Measurements from ENCODE around the gene C16orf96. TPM values are rescaled to one million over a fixed set of nuclear protein-coding genes. Genes with fewer than 3 reads are reported as not detected.

C16orf96 gene
- total and polyA plus RNA-seq, 4 experiments from 2014 or later: 0.29 to 0.33 TPM; not detected in 2

- intact Hi-C loops (cut with micrococcal nuclease): no loop called here
- peak overlapping the region in 1 of 2 donors; percentile 11 for H3K4me3 ChIP-seq (ENCODE audit: low read length in 2 of 2)
These were observed 40.4 kb upstream of the C16orf96 start for GRCh38 chr16:4515611-4516233.

GRCh38 chr16:4517812-4518680, 38.1 kb upstream of the C16orf96 start:
- no peak overlapping the region for H3K4me3 Mint-ChIP-seq
- H3K36me3 Mint-ChIP-seq: peaks cover 0 to 12% of the 10 kb centered on the region in 2 donors
- no peak for DNase-seq
- Histone ChIP-seq H3K4me1 (ENCODE audit: insufficient read depth, low read length) (peaks cover 39% of the 10 kb centered on the region), H3K4me3 (ENCODE audit: low read length in 2 of 2) (no peak overlapping the region), H3K27ac (ENCODE audit: low read depth, low read length) (no peak overlapping the region), H3K9me3 (ENCODE audit: control insufficient read depth in 1 of 2, low read length in 2 of 2) (no peaks in the 10 kb centered on the region), H3K27me3 (ENCODE audit: insufficient read depth, low read length) (no peaks in the 10 kb centered on the region), H3K36me3 (ENCODE audit: insufficient read depth, low read length) (no peaks in the 10 kb centered on the region)
- H3K27me3 Mint-ChIP-seq: no peaks in the 10 kb centered on the region
- H3K9me3 Mint-ChIP-seq: no peaks in the 10 kb centered on the region
- peak overlapping the region; percentile 26 to 83 (median 70) for H3K27ac Mint-ChIP-seq
- ChIA-PET CTCF (ENCODE audit: partially characterized antibody) (interaction anchor here (0.7 to 2.0 kb wide), 10 partner anchors 10 to 68 kb away, joined by 3 to 6 read pairs (median 4); partner anchors contain the start of gene CDIP1), POLR2A (ENCODE audit: partially characterized antibody) (interaction anchor here (1.7 kb wide), 1 partner anchor 12 kb away, joined by 8 read pairs; no protein-coding TSS in a partner anchor)
- peaks cover 25 to 50% (median 35%) of the 10 kb centered on the region in 4 donors for H3K4me1 Mint-ChIP-seq
- intact Hi-C loops (cut with micrococcal nuclease): no loop called here

More at GRCh38 chr16:4515611-4516233, 40.4 kb upstream of the C16orf96 start:
- Histone ChIP-seq H3K27me3 (ENCODE audit: insufficient read depth, low read length) (no peaks in the 10 kb centered on the region), H3K27ac (ENCODE audit: low read depth, low read length) (peak overlapping the region; percentile 50), H3K9me3 (ENCODE audit: control insufficient read depth in 1 of 2, low read length in 2 of 2) (no peaks in the 10 kb centered on the region), H3K4me1 (ENCODE audit: insufficient read depth, low read length) (peaks cover 39% of the 10 kb centered on the region), H3K36me3 (ENCODE audit: insufficient read depth, low read length) (peaks cover 21% of the 10 kb centered on the region)
- Mint-ChIP-seq H3K9me3 (no peaks in the 10 kb centered on the region), H3K27ac (peak overlapping the region; percentile 88 to 95 (median 94)), H3K36me3 (peaks cover 15 to 31% of the 10 kb centered on the region in 2 donors), H3K4me1 (peaks cover 33 to 70% (median 49%) of the 10 kb centered on the region in 4 donors), H3K27me3 (no peaks in the 10 kb centered on the region), H3K4me3 (peak overlapping the region; percentile 42 to 85 (median 76))
- DNase-seq: peak in 1 of 5 donors; percentile 32
- CTCF ChIA-PET (ENCODE audit: partially characterized antibody): interaction anchor here (1.2 to 2.2 kb wide), 6 partner anchors 10 to 70 kb away, joined by 3 to 14 read pairs (median 6); partner anchors contain the start of gene HMOX2
- POLR2A ChIA-PET (ENCODE audit: partially characterized antibody): interaction anchor here (1.0 to 2.5 kb wide), 4 partner anchors 10 to 38 kb away, joined by 3 to 37 read pairs (median 5); no protein-coding TSS in a partner anchor

DNA sequence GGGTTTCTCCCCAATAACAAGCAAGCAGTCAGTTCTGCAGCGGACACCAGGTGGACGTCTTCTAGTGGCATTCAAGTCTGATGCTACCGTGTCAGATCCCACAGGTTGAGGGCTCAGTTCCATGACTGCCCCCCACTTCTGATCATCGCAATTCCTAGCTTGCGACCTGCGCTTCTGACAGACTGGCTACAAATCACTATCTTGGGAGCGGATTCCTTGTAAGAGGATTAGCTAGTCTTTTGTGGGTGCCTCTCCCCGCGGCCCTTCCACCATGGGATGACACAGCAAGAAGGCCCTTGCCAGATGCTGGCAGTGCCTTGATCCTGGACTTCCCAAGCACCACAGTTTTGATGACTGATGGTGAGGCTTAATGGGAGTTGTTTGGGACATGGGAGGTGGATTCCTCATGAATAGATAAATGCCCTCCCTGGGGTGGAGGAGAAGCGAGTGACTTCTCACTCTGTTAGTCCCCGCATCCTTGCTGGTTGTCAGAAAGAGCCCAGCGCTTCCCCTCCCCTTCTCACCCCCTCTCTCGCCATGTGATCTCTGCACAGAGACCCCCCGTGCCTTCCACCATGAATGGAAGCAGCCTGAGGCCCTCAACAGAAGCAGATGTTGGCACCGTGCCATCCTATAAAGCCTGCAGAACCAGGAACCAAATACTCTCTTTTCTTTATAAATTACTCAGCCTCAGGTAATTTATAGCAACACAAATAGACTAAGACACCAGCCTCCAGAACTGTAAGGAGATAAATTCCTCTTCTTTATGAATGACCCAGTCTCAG, 36.7 kb upstream of the C16orf96 start:
- intact Hi-C loops (cut with micrococcal nuclease): no loop called here

DNA sequence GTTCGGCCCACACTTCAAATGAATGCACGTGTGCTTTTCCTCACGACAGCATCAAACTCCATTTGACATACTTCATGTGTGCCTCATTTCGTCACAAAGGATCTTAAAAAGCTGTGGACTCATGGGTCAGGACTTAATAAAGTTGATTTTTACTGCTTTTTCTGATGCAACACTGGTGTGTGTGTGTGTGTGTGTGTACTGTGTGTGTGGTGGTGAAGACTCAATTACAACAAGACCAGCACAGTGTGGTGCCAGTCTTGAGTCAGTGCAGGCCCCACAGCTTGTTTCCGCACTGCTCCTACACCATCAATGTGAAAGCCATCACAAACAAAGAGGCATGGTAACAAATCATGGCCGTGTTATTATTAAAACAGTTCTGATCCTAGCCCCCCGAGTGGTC, 35.2 kb upstream of the C16orf96 start:
- no peaks in the 10 kb centered on the region for H3K27me3 Mint-ChIP-seq
- no peak overlapping the region for H3K4me3 Mint-ChIP-seq
- H3K27ac Mint-ChIP-seq: peak overlapping the region in 3 of 7 donors; percentile 42 to 57 (median 42)
- DNase-seq: no peak
- Histone ChIP-seq H3K36me3 (ENCODE audit: insufficient read depth, low read length) (no peaks in the 10 kb centered on the region), H3K27me3 (ENCODE audit: insufficient read depth, low read length) (no peaks in the 10 kb centered on the region), H3K4me1 (ENCODE audit: insufficient read depth, low read length) (peaks cover 11% of the 10 kb centered on the region), H3K4me3 (ENCODE audit: low read length in 2 of 2) (no peak overlapping the region), H3K9me3 (ENCODE audit: control insufficient read depth in 1 of 2, low read length in 2 of 2) (no peaks in the 10 kb centered on the region), H3K27ac (ENCODE audit: low read depth, low read length) (no peak overlapping the region)
- no peaks in the 10 kb centered on the region for H3K36me3 Mint-ChIP-seq
- no peaks in the 10 kb centered on the region for H3K9me3 Mint-ChIP-seq
- ChIA-PET CTCF (ENCODE audit: partially characterized antibody) (interaction anchor here (0.7 kb wide), 1 partner anchor 29 kb away, joined by 3 read pairs; no protein-coding TSS in a partner anchor), POLR2A (ENCODE audit: partially characterized antibody) (no interaction called here)
- intact Hi-C loops (cut with micrococcal nuclease): no loop called here
- H3K4me1 Mint-ChIP-seq: peaks cover 5 to 21% (median 16%) of the 10 kb centered on the region in 4 donors

More for the DNA sequence above, 36.7 kb upstream of the C16orf96 start:
- H3K27ac ChIP-seq (ENCODE audit: low read depth, low read length): no peak overlapping the region
- POLR2A ChIA-PET (ENCODE audit: partially characterized antibody): no interaction called here
- no peak overlapping the region for H3K4me3 ChIP-seq (ENCODE audit: low read length in 2 of 2)
- H3K9me3 ChIP-seq (ENCODE audit: control insufficient read depth in 1 of 2, low read length in 2 of 2): no peaks in the 10 kb centered on the region
- CTCF ChIA-PET (ENCODE audit: partially characterized antibody): interaction anchor here (1.5 kb wide), 1 partner anchor 67 kb away, joined by 4 read pairs; no protein-coding TSS in a partner anchor
- peaks cover 19 to 36% (median 28%) of the 10 kb centered on the region in 4 donors for H3K4me1 Mint-ChIP-seq
- H3K4me1 ChIP-seq (ENCODE audit: insufficient read depth, low read length): peaks cover 26% of the 10 kb centered on the region
- no peaks in the 10 kb centered on the region for H3K27me3 Mint-ChIP-seq
- DNase-seq: no peak
- peak overlapping the region in 5 of 7 donors; percentile 15 to 83 (median 45) for H3K27ac Mint-ChIP-seq
- no peaks in the 10 kb centered on the region for H3K27me3 ChIP-seq (ENCODE audit: insufficient read depth, low read length)
- no peaks in the 10 kb centered on the region for H3K9me3 Mint-ChIP-seq
- peaks cover 0 to 7% of the 10 kb centered on the region in 2 donors for H3K36me3 Mint-ChIP-seq
- H3K4me3 Mint-ChIP-seq: no peak overlapping the region
- H3K36me3 ChIP-seq (ENCODE audit: insufficient read depth, low read length): no peaks in the 10 kb centered on the region

- H3K4me1 ChIP-seq (ENCODE audit: insufficient read depth, low read length): peaks cover 3% of the 10 kb centered on the region
- H3K36me3 ChIP-seq (ENCODE audit: insufficient read depth, low read length): no peaks in the 10 kb centered on the region
- no peaks in the 10 kb centered on the region for H3K27me3 ChIP-seq (ENCODE audit: insufficient read depth, low read length)
- DNase-seq: no peak
- Mint-ChIP-seq H3K36me3 (no peaks in the 10 kb centered on the region), H3K4me3 (no peak overlapping the region), H3K4me1 (peaks cover 3 to 15% (median 12%) of the 10 kb centered on the region in 4 donors), H3K9me3 (no peaks in the 10 kb centered on the region), H3K27me3 (no peaks in the 10 kb centered on the region), H3K27ac (peak overlapping the region in 1 of 7 donors; percentile 36)
- H3K9me3 ChIP-seq (ENCODE audit: control insufficient read depth in 1 of 2, low read length in 2 of 2): no peaks in the 10 kb centered on the region
- no peak overlapping the region for H3K4me3 ChIP-seq (ENCODE audit: low read length in 2 of 2)
- no peak overlapping the region for H3K27ac ChIP-seq (ENCODE audit: low read depth, low read length)
- intact Hi-C loops (cut with micrococcal nuclease): no loop called here
- ChIA-PET POLR2A (ENCODE audit: partially characterized antibody) (no interaction called here), CTCF (ENCODE audit: partially characterized antibody) (no interaction called here)
These were observed 34.0 kb upstream of the C16orf96 start for GRCh38 chr16:4522051-4522581.

DNA sequence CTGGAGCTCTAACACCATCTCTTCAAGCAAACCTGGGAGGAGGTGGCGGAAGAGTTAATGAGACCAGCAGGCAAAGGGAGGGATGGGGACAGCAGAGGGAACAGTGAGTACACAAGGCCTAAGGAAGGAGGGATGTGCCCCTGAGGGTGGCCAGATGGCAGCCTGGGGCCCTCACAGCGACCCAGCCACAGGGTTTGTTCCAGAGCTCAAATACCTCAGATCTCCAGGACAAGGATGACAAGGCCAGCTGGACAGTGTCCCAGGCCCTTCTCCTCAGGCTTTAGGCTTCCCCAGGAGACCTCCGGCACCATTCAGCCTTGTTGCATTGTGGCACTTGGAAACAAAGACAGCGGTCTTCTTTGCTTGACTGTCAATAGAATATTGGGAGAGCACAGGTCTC, 32.5 kb upstream of the C16orf96 start:
- no peaks in the 10 kb centered on the region for H3K4me1 ChIP-seq (ENCODE audit: insufficient read depth, low read length)
- Mint-ChIP-seq H3K9me3 (no peaks in the 10 kb centered on the region), H3K4me1 (peaks cover 7 to 14% (median 10%) of the 10 kb centered on the region in 4 donors)

More for the DNA sequence above, 32.5 kb upstream of the C16orf96 start:
- POLR2A ChIA-PET (ENCODE audit: partially characterized antibody): interaction anchor here (1.0 kb wide), 1 partner anchor 18 kb away, joined by 3 read pairs; no protein-coding TSS in a partner anchor
- no peak for DNase-seq
- intact Hi-C loops (cut with micrococcal nuclease): no loop called here
- Histone ChIP-seq H3K36me3 (ENCODE audit: insufficient read depth, low read length) (no peaks in the 10 kb centered on the region), H3K27ac (ENCODE audit: low read depth, low read length) (no peak overlapping the region), H3K4me3 (ENCODE audit: low read length in 2 of 2) (no peak overlapping the region), H3K9me3 (ENCODE audit: control insufficient read depth in 1 of 2, low read length in 2 of 2) (no peaks in the 10 kb centered on the region), H3K27me3 (ENCODE audit: insufficient read depth, low read length) (no peaks in the 10 kb centered on the region)
- no peaks in the 10 kb centered on the region for H3K36me3 Mint-ChIP-seq
- no peak overlapping the region for H3K4me3 Mint-ChIP-seq
- CTCF ChIA-PET (ENCODE audit: partially characterized antibody): interaction anchor here (1.2 to 1.8 kb wide), 3 partner anchors 16 to 24 kb away, joined by 3 to 5 read pairs (median 5); no protein-coding TSS in a partner anchor
- no peaks in the 10 kb centered on the region for H3K27me3 Mint-ChIP-seq
- peak overlapping the region in 2 of 7 donors; percentile 62 to 67 for H3K27ac Mint-ChIP-seq

All from CD4-positive, alpha-beta memory T cell (primary cell).